ENCODE measurements around the gene DRG2. TPM values are rescaled to one million over a fixed set of nuclear protein-coding genes. Genes with fewer than 3 reads are reported as not detected.

DRG2 gene
- total and polyA plus RNA-seq, 2 of the 4 experiments (the other 2 are of a cell fraction), result 43.6 to 45.1 TPM

DNA sequence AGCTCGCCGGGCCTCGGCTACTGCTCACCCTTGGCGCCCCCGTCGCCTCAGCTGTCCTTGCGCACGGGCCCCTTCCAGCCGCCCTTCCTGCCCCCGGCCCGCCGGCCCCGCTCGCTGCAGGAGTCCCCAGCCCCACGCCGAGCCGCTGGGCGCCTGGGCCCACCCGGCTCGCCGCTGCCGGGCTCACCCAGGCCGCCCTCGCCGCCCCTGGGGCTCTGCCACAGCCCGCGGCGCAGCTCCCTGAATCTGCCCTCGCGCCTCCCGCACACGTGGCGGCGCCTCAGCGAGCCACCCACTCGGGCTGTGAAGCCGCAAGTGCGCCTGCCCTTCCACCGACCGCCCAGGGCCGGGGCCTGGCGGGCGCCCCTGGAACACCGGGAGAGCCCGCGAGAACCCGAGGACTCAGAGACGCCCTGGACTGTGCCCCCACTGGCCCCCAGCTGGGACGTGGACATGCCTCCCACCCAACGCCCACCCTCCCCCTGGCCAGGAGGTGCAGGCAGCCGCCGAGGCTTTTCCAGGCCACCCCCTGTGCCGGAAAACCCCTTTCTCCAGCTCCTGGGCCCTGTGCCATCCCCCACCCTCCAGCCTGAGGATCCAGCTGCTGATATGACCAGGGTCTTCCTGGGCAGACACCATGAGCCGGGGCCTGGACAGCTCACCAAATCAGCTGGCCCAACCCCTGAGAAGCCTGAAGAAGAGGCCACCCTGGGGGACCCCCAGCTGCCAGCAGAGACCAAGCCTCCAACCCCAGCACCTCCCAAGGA, 33.6 kb downstream of the DRG2 start:
- Histone ChIP-seq H3K9ac (ENCODE audit: low read depth, low read length) (no peak overlapping the region), H4K20me1 (ENCODE audit: insufficient read depth, low read length) (no peaks in the 10 kb centered on the region), H3K79me1 (ENCODE audit: low read depth in 1 of 2, low read length in 2 of 2) (no peaks in the 10 kb centered on the region), H4K5ac (ENCODE audit: low read depth, low read length) (no peak overlapping the region), H3K27ac (ENCODE audit: insufficient read depth, low read length) (no peak overlapping the region), H2BK20ac (ENCODE audit: low read depth, low read length) (no peak overlapping the region), H3K9me1 (ENCODE audit: insufficient read depth, low read length) (no peaks in the 10 kb centered on the region), H3K27me3 (ENCODE audit: control insufficient read depth, insufficient read depth, low read length) (peaks cover 10% of the 10 kb centered on the region; the same call in 1 of the 2 replicates), H3K36me3 (ENCODE audit: control insufficient read depth, insufficient read depth, low read length) (no peaks in the 10 kb centered on the region), H2AK5ac (ENCODE audit: low read depth, low read length) (no peak overlapping the region), H3K9me3 (ENCODE audit: control insufficient read depth, insufficient read depth, low read length) (peaks cover 9% of the 10 kb centered on the region), H3K18ac (ENCODE audit: low read depth, low read length) (no peak overlapping the region), H3K4me1 (ENCODE audit: control insufficient read depth, insufficient read depth, low read length) (peaks cover 7% of the 10 kb centered on the region; the same call in 1 of the 2 replicates), H2BK120ac (ENCODE audit: low read depth, low read length) (no peak overlapping the region), H3K23ac (ENCODE audit: low read depth, low read length) (no peak overlapping the region), H4K8ac (ENCODE audit: low read depth in 2 of 2, low read length in 2 of 2) (no peak overlapping the region), H2BK5ac (ENCODE audit: low read depth, low read length, poor library complexity, severe bottlenecking) (no peak overlapping the region), H2BK15ac (ENCODE audit: low read depth, low read length) (no peak overlapping the region), H3K4me3 (ENCODE audit: insufficient read depth, low read depth, low read length) (no peak overlapping the region), H3K4ac (ENCODE audit: low read depth, low read length) (no peak overlapping the region), H3K56ac (ENCODE audit: extremely low read depth, insufficient read depth, low read length) (no peak overlapping the region), H3K4me2 (ENCODE audit: low read depth, low read length) (no peak overlapping the region), H4K91ac (ENCODE audit: insufficient read depth, low read depth, low read length) (no peak overlapping the region), H3K14ac (replicated peaks; ENCODE audit: low read depth, low read length) (no peak overlapping the region), H2AK9ac (replicated peaks; ENCODE audit: low read depth, low read length, poor library complexity) (no peak overlapping the region), H2AFZ (replicated peaks; ENCODE audit: low read length, poor library complexity) (no peak overlapping the region)
- dilution Hi-C loops (cut with HindIII; ENCODE audit: low sequenced_read_pairs, unreplicated experiment) (no loop called here), in situ Hi-C loops (cut with MboI; ENCODE audit: low sequenced_read_pairs) (no loop called here), intact Hi-C loops (cut with micrococcal nuclease) (no loop called here)
- 85% methylated on average over 28 of the region's 54 CpGs; no CpG with 5 or more reads in 1 of the 2 experiments for WGBS, 2 experiments (ENCODE audit: extremely low coverage in 2 of 2, insufficient read length in 1 of 2)
- POLR2A ChIA-PET (ENCODE audit: unreplicated experiment), result no interaction called here
- no TSS peak for BruUV-seq (replicated peaks)
- ATAC-seq (ENCODE audit: low read depth) (no peak), DNase-seq (no peak)
- TF ChIP-seq, protein P1, sequence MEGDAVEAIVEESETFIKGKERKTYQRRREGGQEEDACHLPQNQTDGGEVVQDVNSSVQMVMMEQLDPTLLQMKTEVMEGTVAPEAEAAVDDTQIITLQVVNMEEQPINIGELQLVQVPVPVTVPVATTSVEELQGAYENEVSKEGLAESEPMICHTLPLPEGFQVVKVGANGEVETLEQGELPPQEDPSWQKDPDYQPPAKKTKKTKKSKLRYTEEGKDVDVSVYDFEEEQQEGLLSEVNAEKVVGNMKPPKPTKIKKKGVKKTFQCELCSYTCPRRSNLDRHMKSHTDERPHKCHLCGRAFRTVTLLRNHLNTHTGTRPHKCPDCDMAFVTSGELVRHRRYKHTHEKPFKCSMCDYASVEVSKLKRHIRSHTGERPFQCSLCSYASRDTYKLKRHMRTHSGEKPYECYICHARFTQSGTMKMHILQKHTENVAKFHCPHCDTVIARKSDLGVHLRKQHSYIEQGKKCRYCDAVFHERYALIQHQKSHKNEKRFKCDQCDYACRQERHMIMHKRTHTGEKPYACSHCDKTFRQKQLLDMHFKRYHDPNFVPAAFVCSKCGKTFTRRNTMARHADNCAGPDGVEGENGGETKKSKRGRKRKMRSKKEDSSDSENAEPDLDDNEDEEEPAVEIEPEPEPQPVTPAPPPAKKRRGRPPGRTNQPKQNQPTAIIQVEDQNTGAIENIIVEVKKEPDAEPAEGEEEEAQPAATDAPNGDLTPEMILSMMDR (conservative IDR thresholded peaks at IDR 0.05; ENCODE audit: low read depth, low read length), result no peak
- TF ChIP-seq MXI1 (IDR thresholded peaks at IDR 0.05; ENCODE audit: borderline replicate concordance, low read depth, low read length) (no peak), CHD1 (IDR thresholded peaks at IDR 0.05; ENCODE audit: low read depth, low read length) (no peak), MAZ (IDR thresholded peaks at IDR 0.05; ENCODE audit: borderline replicate concordance, low read depth, low read length) (no peak), POLR2A (IDR thresholded peaks at IDR 0.05; ENCODE audit: low read depth, low read length) (no peak), FOS (IDR thresholded peaks at IDR 0.05; ENCODE audit: low read depth, low read length) (no peak), RFX5 (IDR thresholded peaks at IDR 0.05; ENCODE audit: low read depth, low read length) (no peak), MAFK (IDR thresholded peaks at IDR 0.05; ENCODE audit: low read depth, low read length) (no peak), NFE2L2 (IDR thresholded peaks at IDR 0.05; ENCODE audit: low read depth, low read length) (no peak), BHLHE40 (IDR thresholded peaks at IDR 0.05; ENCODE audit: low read depth, low read length) (no peak), RAD21 (IDR thresholded peaks at IDR 0.05; ENCODE audit: low read length) (no peak), CEBPB (IDR thresholded peaks at IDR 0.05; ENCODE audit: low read depth, low read length) (no peak), SMC3 (IDR thresholded peaks at IDR 0.05; ENCODE audit: low read depth, low read length) (no peak)
- TF ChIP-seq, protein P2, sequence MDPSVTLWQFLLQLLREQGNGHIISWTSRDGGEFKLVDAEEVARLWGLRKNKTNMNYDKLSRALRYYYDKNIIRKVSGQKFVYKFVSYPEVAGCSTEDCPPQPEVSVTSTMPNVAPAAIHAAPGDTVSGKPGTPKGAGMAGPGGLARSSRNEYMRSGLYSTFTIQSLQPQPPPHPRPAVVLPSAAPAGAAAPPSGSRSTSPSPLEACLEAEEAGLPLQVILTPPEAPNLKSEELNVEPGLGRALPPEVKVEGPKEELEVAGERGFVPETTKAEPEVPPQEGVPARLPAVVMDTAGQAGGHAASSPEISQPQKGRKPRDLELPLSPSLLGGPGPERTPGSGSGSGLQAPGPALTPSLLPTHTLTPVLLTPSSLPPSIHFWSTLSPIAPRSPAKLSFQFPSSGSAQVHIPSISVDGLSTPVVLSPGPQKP (IDR thresholded peaks at IDR 0.05; ENCODE audit: borderline replicate concordance, low read depth, low read length), result no peak
- TF ChIP-seq, protein P3, sequence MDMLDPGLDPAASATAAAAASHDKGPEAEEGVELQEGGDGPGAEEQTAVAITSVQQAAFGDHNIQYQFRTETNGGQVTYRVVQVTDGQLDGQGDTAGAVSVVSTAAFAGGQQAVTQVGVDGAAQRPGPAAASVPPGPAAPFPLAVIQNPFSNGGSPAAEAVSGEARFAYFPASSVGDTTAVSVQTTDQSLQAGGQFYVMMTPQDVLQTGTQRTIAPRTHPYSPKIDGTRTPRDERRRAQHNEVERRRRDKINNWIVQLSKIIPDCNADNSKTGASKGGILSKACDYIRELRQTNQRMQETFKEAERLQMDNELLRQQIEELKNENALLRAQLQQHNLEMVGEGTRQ (IDR thresholded peaks at IDR 0.05; ENCODE audit: low read depth, low read length), result no peak
- CTCF ChIA-PET, result no interaction called here

Measured in IMR-90 (cell line).